GM20000 (cell line): ENCODE measurements around the gene MAP3K8.
A peak's percentile ranks its signal among the peaks of the same experiment; 100 is the strongest.

Source experiments
- DNase-seq: peaks from one replicate; pipeline ENCODE4 v3.0.0; 2012; ENCODE audit warnings: low spot score
- TF ChIP-seq, protein P1 (sequence below): IDR thresholded peaks from 2 replicates; pipeline ENCODE4 v1.5.1; 2012; ENCODE audit warnings: mild to moderate bottlenecking, control low read depth; ENCODE audit errors: extremely low read depth, missing control alignments

The MAP3K8 gene

GRCh38 chr10:30392564-30392990 is 41.4 kb upstream of the MAP3K8 start:
- TF ChIP-seq, protein P1, sequence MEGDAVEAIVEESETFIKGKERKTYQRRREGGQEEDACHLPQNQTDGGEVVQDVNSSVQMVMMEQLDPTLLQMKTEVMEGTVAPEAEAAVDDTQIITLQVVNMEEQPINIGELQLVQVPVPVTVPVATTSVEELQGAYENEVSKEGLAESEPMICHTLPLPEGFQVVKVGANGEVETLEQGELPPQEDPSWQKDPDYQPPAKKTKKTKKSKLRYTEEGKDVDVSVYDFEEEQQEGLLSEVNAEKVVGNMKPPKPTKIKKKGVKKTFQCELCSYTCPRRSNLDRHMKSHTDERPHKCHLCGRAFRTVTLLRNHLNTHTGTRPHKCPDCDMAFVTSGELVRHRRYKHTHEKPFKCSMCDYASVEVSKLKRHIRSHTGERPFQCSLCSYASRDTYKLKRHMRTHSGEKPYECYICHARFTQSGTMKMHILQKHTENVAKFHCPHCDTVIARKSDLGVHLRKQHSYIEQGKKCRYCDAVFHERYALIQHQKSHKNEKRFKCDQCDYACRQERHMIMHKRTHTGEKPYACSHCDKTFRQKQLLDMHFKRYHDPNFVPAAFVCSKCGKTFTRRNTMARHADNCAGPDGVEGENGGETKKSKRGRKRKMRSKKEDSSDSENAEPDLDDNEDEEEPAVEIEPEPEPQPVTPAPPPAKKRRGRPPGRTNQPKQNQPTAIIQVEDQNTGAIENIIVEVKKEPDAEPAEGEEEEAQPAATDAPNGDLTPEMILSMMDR: peak; percentile 90
- DNase-seq: peak; percentile 85

GRCh38 chr10:30396293-30396692 is 37.7 kb upstream of the MAP3K8 start:
- TF ChIP-seq, protein P1: no peak
- no peak for DNase-seq

- TF ChIP-seq, protein P1: no peak
- no peak for DNase-seq
Observed at GRCh38 chr10:30396698-30397097, 37.3 kb upstream of the MAP3K8 start.

DNA sequence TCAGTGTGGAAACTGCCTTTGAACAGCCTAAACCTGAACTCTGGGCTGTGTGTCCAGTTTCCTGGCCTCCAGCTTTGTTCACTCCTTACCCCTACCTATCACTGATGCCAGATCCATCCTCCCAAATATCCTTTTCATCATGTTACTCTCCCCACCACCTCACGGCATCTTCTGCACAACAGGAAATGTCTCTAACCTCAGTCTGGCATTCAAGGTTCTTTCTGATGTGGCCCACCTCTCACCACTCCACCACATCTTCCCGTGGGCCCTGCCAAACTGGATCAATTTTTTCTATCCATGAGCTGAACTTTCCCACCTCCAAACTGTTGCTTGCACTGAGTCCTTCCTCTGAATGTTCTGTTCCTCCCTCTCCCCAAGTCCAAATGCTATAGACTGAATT is 35.8 kb upstream of the MAP3K8 start:
- TF ChIP-seq, protein P1: no peak
- no peak for DNase-seq

DNA sequence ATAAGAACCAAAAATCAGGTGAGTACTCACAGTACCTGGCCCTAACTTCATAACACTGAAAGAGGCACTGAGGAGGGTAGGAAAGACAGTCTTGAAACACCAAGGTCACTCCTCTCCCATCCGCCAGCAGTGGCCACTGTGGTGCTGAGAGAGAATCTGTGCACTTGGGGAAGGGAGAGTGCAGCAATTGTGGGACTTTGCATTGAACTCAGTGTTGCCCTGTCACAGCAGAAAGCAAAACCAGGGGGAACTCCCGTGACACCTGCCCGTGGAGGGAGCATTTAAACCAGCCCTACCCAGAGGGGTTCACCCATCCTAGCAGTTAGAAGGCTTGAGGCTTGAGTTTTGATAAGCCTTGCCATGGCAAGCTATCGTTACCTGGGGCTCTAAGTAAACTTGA is 35.2 kb upstream of the MAP3K8 start:
- TF ChIP-seq, protein P1: no peak
- no peak for DNase-seq

- DNase-seq: no peak
- TF ChIP-seq, protein P1: no peak
Observed at GRCh38 chr10:30403494-30403893, 30.5 kb upstream of the MAP3K8 start.

- no peak for DNase-seq
- TF ChIP-seq, protein P1: no peak
Observed at GRCh38 chr10:30404540-30404939, 29.4 kb upstream of the MAP3K8 start.
